HG03280 (cell line): ENCODE results near the gene AHI1.

ENCODE experiments used
- ATAC-seq: cut with Tn5 transposase; IDR thresholded peaks from one replicate; pipeline ENCODE4 v1.9.1; 2021; ENCODE audit warnings: mild to moderate bottlenecking, moderate library complexity; ENCODE audit not compliant: unreplicated experiment

Gene AHI1

DNA sequence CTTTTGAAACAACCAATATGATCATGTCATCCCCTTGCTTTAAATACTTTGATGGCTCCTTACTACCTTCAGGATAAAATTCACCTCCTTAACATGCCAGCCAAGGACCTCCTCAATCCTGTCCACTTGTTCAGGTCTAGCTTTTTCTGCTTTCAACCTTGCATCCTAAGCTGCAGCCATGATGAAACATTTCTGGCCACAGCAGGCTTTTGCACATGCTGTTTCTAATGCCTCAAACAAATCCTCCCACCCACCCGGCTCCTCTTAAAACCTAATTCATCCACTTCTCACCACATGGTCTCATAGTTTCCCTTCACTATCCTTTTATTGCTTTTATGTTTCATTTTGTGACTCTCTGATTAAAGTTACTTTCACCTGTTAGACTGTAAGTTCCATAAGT is 191.9 kb downstream of the AHI1 start:
- ATAC-seq: no peak

DNA sequence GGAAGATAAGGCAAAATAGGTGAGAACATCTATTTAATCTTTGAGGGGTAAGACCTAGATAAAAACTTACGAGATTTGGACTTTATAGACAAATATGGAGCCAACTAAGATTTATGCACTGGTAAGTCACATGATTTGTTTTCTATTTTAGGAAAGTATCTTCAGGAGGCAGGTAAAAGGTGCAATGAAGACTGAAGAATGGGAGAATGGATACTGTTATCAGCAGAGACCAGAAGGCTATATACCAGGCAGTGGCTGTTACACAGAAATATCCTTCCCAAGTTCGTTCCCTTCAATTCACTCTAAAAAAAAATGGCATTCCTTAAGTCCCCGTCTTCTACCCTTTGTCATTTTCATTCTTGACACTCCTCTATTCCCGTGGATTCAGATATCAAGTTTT is 192.7 kb downstream of the AHI1 start:
- ATAC-seq: no peak

DNA sequence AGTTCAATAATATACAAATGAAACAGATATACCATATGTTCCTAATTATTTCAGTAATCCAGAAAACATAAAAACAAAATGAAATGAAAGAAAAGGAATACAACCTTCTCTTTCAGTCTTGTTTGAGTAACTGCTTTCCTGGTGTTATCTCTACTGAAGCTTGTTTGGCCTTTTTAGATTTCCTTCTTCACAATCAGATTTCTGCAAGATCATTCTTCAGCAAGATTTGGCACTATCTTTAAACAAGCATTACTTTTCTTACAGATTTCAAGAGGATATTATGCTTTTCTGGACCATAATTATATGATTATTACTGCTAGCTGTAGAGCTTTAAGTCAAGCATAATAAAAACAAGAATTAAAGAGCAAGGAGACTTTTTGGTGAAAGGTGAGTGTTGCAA is 196.2 kb downstream of the AHI1 start:
- no peak for ATAC-seq

DNA sequence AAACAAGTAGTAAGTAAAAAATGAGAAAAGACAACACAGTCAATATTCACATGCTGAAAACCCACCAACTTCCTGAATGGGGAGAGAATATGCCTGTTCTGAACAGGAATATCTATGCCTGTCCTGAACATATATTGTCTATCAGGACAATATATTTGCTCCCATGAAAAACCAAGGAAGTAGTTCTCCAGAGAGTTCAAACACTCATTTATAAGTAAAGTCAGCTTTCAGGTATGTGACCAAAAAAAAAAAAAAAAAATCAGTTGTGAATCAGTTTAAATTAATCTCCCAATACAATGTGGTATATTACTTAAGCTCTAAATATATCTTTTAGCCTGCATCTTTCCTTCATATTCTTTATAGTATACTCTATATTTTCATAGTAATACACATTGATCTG is 197.0 kb downstream of the AHI1 start:
- ATAC-seq: no peak

DNA sequence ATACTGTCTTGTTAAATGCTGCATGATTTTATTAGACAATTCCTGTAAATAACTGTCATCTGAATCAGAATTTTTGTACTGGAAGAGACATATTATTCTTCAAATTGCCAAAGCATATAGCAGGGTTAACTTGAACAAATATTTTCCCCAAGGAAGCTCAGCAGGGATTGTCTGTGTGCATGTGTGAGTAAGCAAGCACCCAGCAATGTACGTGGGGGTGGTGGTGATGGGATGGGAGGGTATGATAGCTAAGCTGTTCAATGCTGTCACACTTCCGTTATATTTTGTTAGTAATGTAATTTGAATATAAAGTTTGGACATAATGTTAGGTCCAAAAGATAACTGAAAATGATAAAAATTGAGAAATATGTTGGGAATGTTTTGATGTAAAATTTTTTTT is 198.3 kb downstream of the AHI1 start:
- ATAC-seq: no peak

DNA sequence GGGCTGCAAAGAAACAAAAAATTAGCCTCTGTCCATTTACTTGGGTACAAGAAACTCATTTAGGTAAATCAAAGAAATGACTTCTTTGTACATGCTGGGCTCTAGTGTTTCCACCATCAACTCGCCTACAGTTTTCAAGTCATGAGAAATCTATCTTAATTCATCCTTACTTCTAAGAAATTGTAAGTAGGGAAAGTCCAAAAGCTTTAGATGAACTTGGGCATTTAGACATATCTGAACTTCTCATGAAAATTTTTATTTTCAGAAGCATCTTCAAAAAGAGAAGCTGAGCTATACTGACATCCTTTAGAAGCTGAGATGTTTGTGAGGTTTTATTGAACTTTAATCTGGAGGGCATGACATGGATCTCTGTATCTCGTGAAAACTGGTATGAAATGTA is 199.1 kb downstream of the AHI1 start:
- no peak for ATAC-seq

DNA sequence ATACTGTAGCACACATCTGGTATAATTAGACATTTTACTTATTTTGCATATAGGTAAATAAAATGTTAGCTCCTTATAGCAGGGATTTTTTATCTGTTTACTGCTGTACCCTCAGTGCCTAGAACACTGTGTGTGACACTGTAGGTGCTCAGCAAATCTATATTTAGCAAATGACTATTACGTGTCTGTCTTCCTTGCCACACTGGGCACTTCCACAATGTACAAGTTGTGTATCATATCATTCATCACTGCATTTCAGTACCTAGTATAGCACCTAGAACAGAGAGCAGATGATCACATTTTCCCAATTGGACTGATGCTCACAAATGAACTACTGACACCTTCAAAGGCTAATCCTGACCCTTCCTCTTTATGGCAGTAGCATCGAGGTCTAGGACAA is 200.8 kb downstream of the AHI1 start:
- no peak for ATAC-seq

DNA sequence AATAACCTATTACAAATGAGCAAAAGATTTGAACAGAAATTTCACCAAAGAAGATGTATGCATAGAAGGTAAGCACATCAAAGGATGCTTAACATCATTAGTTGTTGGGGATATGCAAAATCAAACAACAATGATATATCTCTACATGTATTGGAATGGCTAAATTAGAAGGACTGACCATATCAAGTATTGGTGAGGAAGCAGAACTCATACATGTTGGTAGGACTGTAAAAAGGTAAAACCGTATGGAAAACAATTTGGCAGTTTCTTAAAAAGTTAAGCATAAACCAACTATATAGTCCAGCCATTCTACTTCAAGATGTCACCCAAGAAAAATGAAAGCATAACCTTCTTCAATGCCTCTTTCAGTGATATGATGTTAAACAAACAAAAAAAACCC is 202.5 kb downstream of the AHI1 start:
- no peak for ATAC-seq

DNA sequence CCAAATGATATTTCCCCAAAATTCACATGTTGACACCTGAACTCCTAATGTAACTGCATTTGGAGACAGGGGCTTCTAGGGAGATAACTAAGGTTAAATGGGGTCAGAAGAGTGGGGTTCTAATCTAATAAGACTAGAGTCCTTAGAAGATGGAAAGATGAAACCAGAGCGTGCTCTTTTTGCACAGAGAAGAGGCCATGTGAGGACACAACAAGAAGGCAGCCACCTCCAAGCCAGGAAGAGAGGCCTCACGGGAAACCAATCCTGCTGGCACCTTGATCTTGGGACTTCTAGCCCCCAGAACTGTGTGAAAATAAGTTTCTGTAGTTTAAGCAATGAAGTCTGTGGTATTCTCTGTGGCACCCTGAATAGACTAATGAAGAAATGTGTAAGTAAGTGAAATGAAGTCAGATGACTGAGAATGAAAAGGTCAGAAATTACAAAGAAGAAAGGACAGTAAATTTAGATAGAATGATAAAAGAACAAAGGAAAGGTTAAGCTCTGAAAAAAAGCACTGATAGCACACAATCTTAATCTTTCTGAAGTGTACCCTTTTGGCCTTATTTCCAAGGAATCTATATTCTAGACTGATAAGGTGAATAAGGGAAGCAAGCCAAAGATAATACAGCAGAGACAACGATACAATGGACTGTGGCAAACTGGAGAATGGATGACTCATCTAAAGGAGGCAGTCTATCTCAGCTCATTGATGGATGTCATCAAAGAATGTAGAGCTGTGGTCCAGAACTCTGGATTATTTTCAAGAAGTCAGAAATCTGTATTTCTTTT is 206.1 kb downstream of the AHI1 start:
- ATAC-seq: no peak

DNA sequence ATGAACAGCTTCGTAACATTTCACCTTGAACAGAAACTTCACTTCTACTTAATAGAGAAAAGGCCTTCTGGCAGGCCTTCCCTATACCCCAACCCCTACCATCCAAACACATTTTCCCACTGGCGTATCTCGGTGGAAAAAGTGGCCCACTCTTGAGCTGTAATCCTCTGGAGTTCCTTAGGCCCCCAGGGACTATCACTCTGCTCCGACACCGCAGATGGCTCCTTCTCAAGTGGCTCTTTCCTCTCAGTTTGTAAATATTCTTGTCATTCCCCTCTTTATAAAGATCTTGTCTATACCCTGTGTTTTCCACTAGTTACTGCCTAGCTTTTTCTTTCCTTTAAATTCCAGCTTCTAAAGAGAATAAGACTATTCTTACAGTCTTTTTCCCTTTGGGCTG is 207.7 kb downstream of the AHI1 start:
- no peak for ATAC-seq

DNA sequence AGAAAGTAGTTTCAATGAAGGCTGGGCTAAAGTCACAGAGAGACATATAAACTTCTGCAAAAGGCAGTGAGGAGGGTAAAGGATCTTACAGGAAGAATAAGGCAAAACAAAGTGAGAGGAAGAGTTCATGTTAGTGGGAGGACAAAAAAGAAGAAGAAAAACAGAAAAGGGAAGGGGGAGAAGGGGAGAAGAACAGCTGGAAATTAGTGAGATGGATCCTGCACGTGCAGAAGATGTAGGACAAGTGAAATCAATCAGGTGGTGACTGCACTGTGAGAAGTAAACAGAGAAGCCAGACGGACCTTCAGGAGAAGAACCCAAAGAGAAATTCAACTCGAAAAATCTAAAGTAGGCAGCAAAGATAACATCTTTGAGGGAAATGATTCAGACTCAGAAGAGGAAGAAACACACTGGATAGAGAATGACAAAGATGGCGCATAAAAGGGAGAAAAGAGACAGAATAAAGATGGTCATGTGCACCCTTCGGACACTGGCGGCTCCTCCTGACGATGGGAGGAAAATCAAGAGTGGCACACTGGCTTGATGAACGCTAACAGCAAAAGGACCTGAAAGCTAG is 210.5 kb downstream of the AHI1 start:
- no peak for ATAC-seq

DNA sequence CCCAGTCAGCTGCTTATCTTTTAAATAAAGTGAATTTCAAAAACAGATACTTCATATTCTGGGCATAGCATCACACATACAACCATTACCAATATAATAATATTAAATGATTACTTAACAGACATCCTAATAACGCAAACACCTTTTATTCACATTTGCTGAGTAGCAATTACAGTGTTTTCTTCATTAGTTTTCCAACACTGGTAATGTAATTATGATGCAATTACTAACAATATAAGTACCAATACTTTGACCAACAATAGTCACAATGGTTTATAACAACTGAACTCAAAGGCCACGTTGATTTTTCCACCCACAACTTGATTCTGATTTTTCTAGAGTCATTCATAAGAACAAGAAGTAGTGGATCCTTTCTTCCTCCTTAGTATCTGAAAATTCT is 212.4 kb downstream of the AHI1 start:
- ATAC-seq: no peak

DNA sequence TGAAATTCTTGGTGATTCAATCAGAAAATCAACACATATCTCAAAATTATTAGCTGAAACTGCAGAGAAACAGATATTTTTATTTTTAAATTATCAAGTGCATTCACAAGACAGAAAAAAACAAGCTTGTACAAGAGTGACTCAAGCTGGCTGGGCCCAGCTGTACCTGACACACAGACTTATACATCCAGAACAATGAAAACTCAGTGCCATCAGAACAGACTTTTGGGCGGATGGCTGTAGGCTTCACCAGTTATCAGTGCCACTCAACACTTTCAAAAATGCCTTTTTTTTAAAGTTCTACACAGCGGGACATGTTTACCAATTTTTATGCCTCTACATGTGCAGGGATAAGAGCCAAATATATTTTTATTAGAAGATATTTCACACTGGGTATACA is 213.6 kb downstream of the AHI1 start:
- no peak for ATAC-seq

DNA sequence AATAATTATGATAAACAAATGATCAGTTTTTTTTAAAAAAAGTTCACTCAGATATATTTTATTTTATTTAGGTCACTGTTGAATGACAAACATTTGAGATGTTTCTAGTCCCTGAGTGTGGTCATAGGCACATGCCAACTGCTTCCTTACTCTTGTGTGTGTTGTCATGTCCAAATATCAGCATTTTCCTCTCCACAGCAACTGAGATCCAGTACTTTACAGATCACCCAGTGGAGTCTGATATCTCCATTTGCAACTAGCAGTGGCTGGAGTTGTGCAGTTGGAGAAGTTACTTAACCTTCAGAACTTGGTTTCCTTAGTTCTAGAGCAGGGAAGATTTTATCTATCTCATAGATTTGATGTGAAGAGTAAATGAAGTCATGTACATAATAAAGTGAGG is 215.1 kb downstream of the AHI1 start:
- ATAC-seq: no peak

DNA sequence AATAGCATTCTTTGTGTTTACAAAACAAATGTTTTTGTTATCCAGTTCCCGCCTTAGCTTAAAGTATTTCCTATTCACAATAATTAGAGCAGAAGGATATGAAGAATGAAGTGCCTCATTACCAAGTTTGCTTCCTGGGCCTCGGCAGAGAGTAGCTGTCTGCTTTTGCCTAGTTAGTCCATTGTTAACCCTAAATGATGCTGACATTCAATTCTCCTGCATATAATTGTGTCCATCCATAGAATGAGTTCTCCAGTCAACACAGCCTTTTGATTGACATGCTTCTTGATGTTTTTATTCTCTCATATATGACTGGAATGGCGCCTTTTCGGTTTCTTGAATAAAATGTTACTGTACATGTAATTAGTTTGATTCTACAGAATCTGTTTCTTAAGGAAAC is 215.6 kb downstream of the AHI1 start:
- ATAC-seq: no peak

DNA sequence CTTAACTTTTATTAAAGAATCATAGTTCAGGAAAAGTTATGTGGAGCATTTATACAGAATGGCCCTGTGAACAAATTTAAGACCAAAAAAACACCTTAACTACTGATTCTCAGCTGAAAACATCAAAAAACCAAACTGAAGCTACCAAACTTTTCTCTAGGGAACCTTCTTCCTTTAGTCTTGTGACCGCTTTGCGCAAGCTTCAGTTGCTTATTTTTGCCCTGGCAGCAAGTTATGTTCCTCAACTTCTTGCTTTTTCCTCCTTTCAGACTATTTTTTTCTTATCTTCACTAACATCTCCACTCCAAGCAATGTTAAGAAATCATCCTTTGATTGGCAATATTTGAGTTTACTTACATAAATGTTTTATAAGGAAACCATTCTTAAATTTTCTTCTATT is 216.3 kb downstream of the AHI1 start:
- no peak for ATAC-seq

DNA sequence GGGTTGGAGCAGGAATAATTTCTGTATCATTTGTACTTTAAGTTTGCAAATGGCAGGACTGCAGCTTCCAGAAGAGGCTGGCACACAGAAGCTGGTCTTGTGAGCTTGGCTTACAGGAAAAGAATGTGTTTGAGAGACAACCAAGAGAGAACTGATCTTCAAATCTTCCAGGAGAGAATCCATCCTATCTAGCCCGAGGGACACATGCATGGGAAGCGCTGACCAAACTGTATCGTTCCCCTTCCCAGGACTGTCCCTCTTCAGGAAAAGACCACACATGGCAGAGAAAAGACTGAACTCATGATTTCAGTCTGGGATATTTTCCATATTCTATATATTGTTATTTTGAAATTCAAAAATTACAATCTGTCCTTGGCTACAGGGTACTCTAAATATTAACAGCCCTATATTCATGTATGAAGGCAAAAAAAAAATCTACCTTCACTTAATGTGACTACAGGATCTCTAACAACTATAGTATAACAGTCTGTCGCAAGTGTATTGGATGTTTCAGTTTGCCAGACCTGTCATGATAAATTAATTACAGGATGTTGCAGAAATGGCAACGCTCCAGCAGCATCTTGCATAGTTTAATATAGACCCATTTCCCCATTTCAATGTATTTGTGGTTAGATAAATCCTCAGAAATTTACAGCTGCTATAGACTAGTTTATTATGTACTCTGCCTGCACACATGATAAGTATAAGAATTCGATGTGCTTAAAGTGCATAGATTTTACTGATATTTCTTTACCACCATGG is 217.0 kb downstream of the AHI1 start:
- no peak for ATAC-seq

DNA sequence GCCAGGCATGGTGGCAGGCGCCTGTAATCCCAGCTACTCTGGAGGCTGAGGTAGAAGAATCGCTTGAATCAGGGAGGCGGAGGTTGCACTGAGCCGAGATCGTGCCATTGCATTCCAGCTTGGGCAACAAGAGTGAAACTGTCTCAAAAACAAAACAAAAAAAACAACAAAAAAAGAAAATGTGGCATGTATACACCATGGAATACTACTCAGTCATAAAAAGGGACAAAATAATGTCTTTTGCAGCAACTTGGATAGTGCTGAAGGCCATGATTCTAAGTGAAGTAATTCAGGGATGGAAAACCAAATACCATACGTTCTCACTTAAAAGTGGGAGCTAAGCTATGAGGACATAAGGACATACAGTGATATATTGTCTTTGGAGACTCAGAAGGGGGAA is 220.1 kb downstream of the AHI1 start:
- no peak for ATAC-seq

DNA sequence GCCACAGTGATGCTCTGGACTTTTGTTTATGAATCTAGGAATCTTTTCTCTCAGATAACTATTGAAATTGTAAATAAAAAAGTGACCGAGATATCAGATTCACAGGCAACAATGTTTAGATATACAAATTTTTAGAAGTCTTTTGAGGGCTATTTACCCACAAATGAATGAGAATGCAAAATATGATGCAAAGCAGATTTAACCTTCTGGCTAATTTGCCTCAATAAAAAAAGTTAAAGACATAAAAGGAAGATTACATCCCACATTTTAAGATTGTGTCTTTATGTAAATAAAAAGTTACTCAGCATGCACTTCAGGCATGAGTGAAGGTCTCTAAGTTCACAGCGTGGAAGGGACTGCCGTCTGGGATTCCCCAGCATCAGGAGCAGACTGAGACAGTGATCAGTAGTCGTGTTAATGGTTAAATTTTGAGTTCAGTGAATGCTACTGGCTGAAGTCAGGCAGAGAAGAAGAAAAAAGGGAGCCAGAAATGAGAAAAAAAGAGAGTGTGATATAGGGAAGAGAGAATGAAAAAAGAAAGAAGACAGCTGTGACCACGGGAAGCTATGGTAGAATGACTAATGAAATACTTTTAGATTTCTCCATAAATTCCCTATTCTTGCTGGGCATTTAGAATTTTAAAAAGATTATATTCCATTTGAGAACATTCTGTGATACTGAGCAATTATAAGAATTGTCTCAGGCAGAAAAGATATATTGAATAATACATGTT is 222.8 kb downstream of the AHI1 start:
- ATAC-seq: no peak

DNA sequence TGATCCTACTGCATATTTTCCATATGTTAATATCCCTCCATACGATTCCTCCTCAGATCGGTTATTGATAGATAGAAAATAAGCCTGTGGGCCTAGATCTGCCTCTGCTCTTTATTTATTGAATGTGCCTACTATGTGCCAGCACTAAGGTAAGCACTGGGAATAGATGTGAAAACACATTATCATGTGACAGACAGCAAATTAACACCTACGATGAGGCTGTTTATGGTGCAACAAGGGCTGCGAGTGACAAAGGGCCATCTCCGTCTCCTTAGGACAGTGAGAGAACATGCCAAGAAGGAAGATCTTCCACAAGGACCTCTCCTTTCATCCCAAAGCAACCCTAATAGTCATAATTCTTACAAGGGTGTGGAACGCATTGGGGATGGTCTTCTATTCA is 225.9 kb downstream of the AHI1 start:
- ATAC-seq: no peak

DNA sequence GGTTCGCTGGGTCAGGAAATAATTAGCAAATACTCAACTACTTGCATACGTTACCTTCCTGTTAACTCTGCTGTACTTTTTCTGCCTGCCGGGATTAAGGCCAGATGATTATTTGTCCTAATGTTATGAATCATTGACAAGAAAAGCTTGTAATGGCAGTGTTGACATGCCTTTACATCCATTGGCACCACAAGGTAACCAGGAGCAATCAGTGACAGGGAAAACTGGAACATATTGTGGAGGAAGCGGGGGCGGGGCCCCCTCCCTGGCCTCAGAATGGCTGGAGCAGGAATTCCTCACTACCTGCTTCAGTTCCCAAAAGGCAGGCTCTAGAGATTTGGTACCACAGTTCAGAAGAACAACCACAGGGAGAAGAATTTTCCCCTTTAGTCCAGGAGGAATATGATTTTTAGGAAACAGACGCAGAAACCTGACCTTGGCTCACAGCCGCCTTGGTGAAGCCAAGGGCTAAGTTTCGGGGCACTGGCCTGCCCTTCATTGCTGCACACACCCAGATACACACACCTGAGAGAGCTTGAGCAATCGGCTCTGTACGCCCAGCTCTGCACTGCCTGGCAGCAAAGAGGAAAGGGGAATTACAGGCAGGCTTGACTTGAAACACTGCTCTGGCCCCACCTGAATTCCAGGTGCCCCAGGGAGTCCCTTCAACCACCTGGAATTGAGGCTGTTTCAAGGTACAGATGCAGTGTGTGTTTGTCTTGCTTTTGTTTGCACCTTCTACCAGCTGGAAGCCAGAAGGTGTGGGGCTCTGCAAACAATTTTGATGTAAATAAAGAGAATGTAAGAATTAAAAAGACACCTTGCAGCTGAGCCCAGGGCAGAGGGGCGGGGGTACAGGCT is 226.6 kb downstream of the AHI1 start:
- no peak for ATAC-seq
